Measurements from ENCODE around the gene PRKAG2. TPM values are rescaled to one million over a fixed set of nuclear protein-coding genes. Genes with fewer than 3 reads are reported as not detected.

Gene PRKAG2
- total RNA-seq, 1 donor from 2014 or later: 4.7 TPM

GRCh38 chr7:151711906-151712809, 164.8 kb downstream of the PRKAG2 start:
- Histone ChIP-seq H3K9me3 (ENCODE audit: control insufficient read depth in 3 of 3, low read length in 3 of 3) (no peaks in the 10 kb centered on the region), H3K27me3 (ENCODE audit: control insufficient read depth in 3 of 3, insufficient read depth in 3 of 3, low read length in 3 of 3) (no peaks in the 10 kb centered on the region), H3K36me3 (ENCODE audit: control insufficient read depth in 3 of 3, insufficient read depth in 3 of 3, low read length in 3 of 3) (no peaks in the 10 kb centered on the region), H3K4me3 (ENCODE audit: low read length in 3 of 3) (no peak overlapping the region), H3K9ac (ENCODE audit: low read depth in 1 of 3, low read length in 3 of 3) (peak overlapping the region in 2 of 3 donors; percentile 27 to 33), H3K27ac (ENCODE audit: low read depth, low read length) (peak overlapping the region; percentile 42), H3K4me1 (ENCODE audit: control insufficient read depth in 3 of 3, insufficient read depth in 3 of 3, low read length in 3 of 3) (peaks cover 13 to 45% (median 39%) of the 10 kb centered on the region in 3 donors)

GRCh38 chr7:151711435-151711872, 165.5 kb downstream of the PRKAG2 start:
- H3K4me3 ChIP-seq (ENCODE audit: low read length in 3 of 3): no peak overlapping the region
- peak overlapping the region; percentile 4 for H3K27ac ChIP-seq (ENCODE audit: low read depth, low read length)

GRCh38 chr7:151710646-151711434, 166.1 kb downstream of the PRKAG2 start:
- H3K27me3 ChIP-seq (ENCODE audit: control insufficient read depth in 3 of 3, insufficient read depth in 3 of 3, low read length in 3 of 3): no peaks in the 10 kb centered on the region
- H3K4me3 ChIP-seq (ENCODE audit: low read length in 3 of 3): no peak overlapping the region
- peaks cover 22 to 52% (median 40%) of the 10 kb centered on the region in 3 donors for H3K4me1 ChIP-seq (ENCODE audit: control insufficient read depth in 3 of 3, insufficient read depth in 3 of 3, low read length in 3 of 3)
- no peaks in the 10 kb centered on the region for H3K9me3 ChIP-seq (ENCODE audit: control insufficient read depth in 3 of 3, low read length in 3 of 3)
- H3K36me3 ChIP-seq (ENCODE audit: control insufficient read depth in 3 of 3, insufficient read depth in 3 of 3, low read length in 3 of 3): no peaks in the 10 kb centered on the region
- no peak overlapping the region for H3K27ac ChIP-seq (ENCODE audit: low read depth, low read length)
- no peak overlapping the region for H3K9ac ChIP-seq (ENCODE audit: low read depth in 1 of 3, low read length in 3 of 3)

More at GRCh38 chr7:151711435-151711872, 165.5 kb downstream of the PRKAG2 start:
- H3K36me3 ChIP-seq (ENCODE audit: control insufficient read depth in 3 of 3, insufficient read depth in 3 of 3, low read length in 3 of 3): no peaks in the 10 kb centered on the region
- no peak overlapping the region for H3K9ac ChIP-seq (ENCODE audit: low read depth in 1 of 3, low read length in 3 of 3)
- H3K4me1 ChIP-seq (ENCODE audit: control insufficient read depth in 3 of 3, insufficient read depth in 3 of 3, low read length in 3 of 3): peaks cover 16 to 52% (median 39%) of the 10 kb centered on the region in 3 donors
- no peaks in the 10 kb centered on the region for H3K9me3 ChIP-seq (ENCODE audit: control insufficient read depth in 3 of 3, low read length in 3 of 3)
- no peaks in the 10 kb centered on the region for H3K27me3 ChIP-seq (ENCODE audit: control insufficient read depth in 3 of 3, insufficient read depth in 3 of 3, low read length in 3 of 3)

GRCh38 chr7:151710121-151710640, 166.7 kb downstream of the PRKAG2 start:
- Histone ChIP-seq H3K4me1 (ENCODE audit: control insufficient read depth in 3 of 3, insufficient read depth in 3 of 3, low read length in 3 of 3) (peaks cover 28 to 56% (median 43%) of the 10 kb centered on the region in 3 donors), H3K36me3 (ENCODE audit: control insufficient read depth in 3 of 3, insufficient read depth in 3 of 3, low read length in 3 of 3) (no peaks in the 10 kb centered on the region), H3K27ac (ENCODE audit: low read depth, low read length) (no peak overlapping the region)

GRCh38 chr7:151709141-151710038, 167.5 kb downstream of the PRKAG2 start:
- no peaks in the 10 kb centered on the region for H3K27me3 ChIP-seq (ENCODE audit: control insufficient read depth in 3 of 3, insufficient read depth in 3 of 3, low read length in 3 of 3)
- no peak overlapping the region for H3K9ac ChIP-seq (ENCODE audit: low read depth in 1 of 3, low read length in 3 of 3)
- H3K36me3 ChIP-seq (ENCODE audit: control insufficient read depth in 3 of 3, insufficient read depth in 3 of 3, low read length in 3 of 3): no peaks in the 10 kb centered on the region
- H3K4me3 ChIP-seq (ENCODE audit: low read length in 3 of 3): peak overlapping the region in 1 of 3 donors; percentile 41
- H3K4me1 ChIP-seq (ENCODE audit: control insufficient read depth in 3 of 3, insufficient read depth in 3 of 3, low read length in 3 of 3): peaks cover 28 to 58% (median 45%) of the 10 kb centered on the region in 3 donors
- H3K9me3 ChIP-seq (ENCODE audit: control insufficient read depth in 3 of 3, low read length in 3 of 3): no peaks in the 10 kb centered on the region
- peak overlapping the region; percentile 62 for H3K27ac ChIP-seq (ENCODE audit: low read depth, low read length)

More at GRCh38 chr7:151710121-151710640, 166.7 kb downstream of the PRKAG2 start:
- Histone ChIP-seq H3K4me3 (ENCODE audit: low read length in 3 of 3) (no peak overlapping the region), H3K27me3 (ENCODE audit: control insufficient read depth in 3 of 3, insufficient read depth in 3 of 3, low read length in 3 of 3) (no peaks in the 10 kb centered on the region), H3K9ac (ENCODE audit: low read depth in 1 of 3, low read length in 3 of 3) (no peak overlapping the region), H3K9me3 (ENCODE audit: control insufficient read depth in 3 of 3, low read length in 3 of 3) (no peaks in the 10 kb centered on the region)

GRCh38 chr7:151708610-151709009, 168.3 kb downstream of the PRKAG2 start:
- peaks cover 28 to 58% (median 45%) of the 10 kb centered on the region in 3 donors for H3K4me1 ChIP-seq (ENCODE audit: control insufficient read depth in 3 of 3, insufficient read depth in 3 of 3, low read length in 3 of 3)
- peak overlapping the region in 1 of 3 donors; percentile 54 for H3K4me3 ChIP-seq (ENCODE audit: low read length in 3 of 3)
- peak overlapping the region; percentile 23 to 76 (median 66) for H3K9ac ChIP-seq (ENCODE audit: low read depth in 1 of 3, low read length in 3 of 3)
- no peaks in the 10 kb centered on the region for H3K9me3 ChIP-seq (ENCODE audit: control insufficient read depth in 3 of 3, low read length in 3 of 3)
- no peaks in the 10 kb centered on the region for H3K36me3 ChIP-seq (ENCODE audit: control insufficient read depth in 3 of 3, insufficient read depth in 3 of 3, low read length in 3 of 3)
- no peaks in the 10 kb centered on the region for H3K27me3 ChIP-seq (ENCODE audit: control insufficient read depth in 3 of 3, insufficient read depth in 3 of 3, low read length in 3 of 3)
- peak overlapping the region; percentile 62 for H3K27ac ChIP-seq (ENCODE audit: low read depth, low read length)

- H3K4me1 ChIP-seq (ENCODE audit: control insufficient read depth in 3 of 3, insufficient read depth in 3 of 3, low read length in 3 of 3): peaks cover 28 to 56% (median 45%) of the 10 kb centered on the region in 3 donors
- no peak overlapping the region for H3K27ac ChIP-seq (ENCODE audit: low read depth, low read length)
- no peaks in the 10 kb centered on the region for H3K9me3 ChIP-seq (ENCODE audit: control insufficient read depth in 3 of 3, low read length in 3 of 3)
- H3K27me3 ChIP-seq (ENCODE audit: control insufficient read depth in 3 of 3, insufficient read depth in 3 of 3, low read length in 3 of 3): no peaks in the 10 kb centered on the region
- no peaks in the 10 kb centered on the region for H3K36me3 ChIP-seq (ENCODE audit: control insufficient read depth in 3 of 3, insufficient read depth in 3 of 3, low read length in 3 of 3)
- H3K4me3 ChIP-seq (ENCODE audit: low read length in 3 of 3): no peak overlapping the region
- peak overlapping the region in 2 of 3 donors; percentile 23 to 76 for H3K9ac ChIP-seq (ENCODE audit: low read depth in 1 of 3, low read length in 3 of 3)
Observed at GRCh38 chr7:151707757-151708156, 169.2 kb downstream of the PRKAG2 start.

- peaks cover 28 to 49% (median 45%) of the 10 kb centered on the region in 3 donors for H3K4me1 ChIP-seq (ENCODE audit: control insufficient read depth in 3 of 3, insufficient read depth in 3 of 3, low read length in 3 of 3)
- H3K9ac ChIP-seq (ENCODE audit: low read depth in 1 of 3, low read length in 3 of 3): no peak overlapping the region
- H3K36me3 ChIP-seq (ENCODE audit: control insufficient read depth in 3 of 3, insufficient read depth in 3 of 3, low read length in 3 of 3): no peaks in the 10 kb centered on the region
- H3K9me3 ChIP-seq (ENCODE audit: control insufficient read depth in 3 of 3, low read length in 3 of 3): no peaks in the 10 kb centered on the region
- no peak overlapping the region for H3K4me3 ChIP-seq (ENCODE audit: low read length in 3 of 3)
- no peaks in the 10 kb centered on the region for H3K27me3 ChIP-seq (ENCODE audit: control insufficient read depth in 3 of 3, insufficient read depth in 3 of 3, low read length in 3 of 3)
- H3K27ac ChIP-seq (ENCODE audit: low read depth, low read length): no peak overlapping the region
Observed at GRCh38 chr7:151707105-151707469, 169.8 kb downstream of the PRKAG2 start.
